Panc1 (cell line): ENCODE measurements around the gene RRAS2. TPM values are rescaled to one million over a fixed set of nuclear protein-coding genes. Genes with fewer than 3 reads are reported as not detected.
"Not testable (repeated sequence)": the region's sequence is repeated elsewhere in the genome, so short reads cannot be mapped to it uniquely, and the experiment has no call there.

ENCODE experiments used
- ATAC-seq: fragments of 200-7000 bp; cut with Tn5 transposase; 2 replicates; pipeline ENCODE4 v1.9.1; 2020; ENCODE audit warnings: mild to moderate bottlenecking, moderate library complexity
- BruUV-seq: library from RNA; stranded (reverse); fragments of 400-500 nt; replicated peaks from 2 replicates; lab custom pipeline; 2021; lab: Mats Ljungman, UMichigan
- CTCF ChIA-PET: fragments of 300-600 bp; sonication (Branson Sonifier 250); formaldehyde crosslinking; loops from one replicate; lab custom pipeline; 2022; ENCODE audit warnings: antibody characterized with exemption; lab: Charles Lee
- POLR2A ChIA-PET: fragments of 300-600 bp; sonication (Branson Sonifier 250); formaldehyde crosslinking; loops from one replicate; lab custom pipeline; 2022; ENCODE audit warnings: antibody characterized with exemption; lab: Charles Lee
- DNase-seq: peaks from one replicate; pipeline ENCODE4 v3.0.0-alpha.2; 2010; ENCODE audit warnings: low read depth, low spot score
- H3K27ac ChIP-seq: 2 replicates; pipeline ENCODE4 v1.5.1; 2011; ENCODE audit warnings: mild to moderate bottlenecking, low read length, inconsistent platforms
- H3K27me3 ChIP-seq: fragments of 200-500 bp; sonication (Bioruptor generic); 2 replicates; pipeline ENCODE4 v1.6.0; 2014; ENCODE audit warnings: low read length, inconsistent platforms; ENCODE audit not compliant: control insufficient read depth, insufficient read depth
- H3K36me3 ChIP-seq: fragments of 200-500 bp; sonication (Bioruptor generic); 2 replicates; pipeline ENCODE4 v1.5.1; 2014; ENCODE audit warnings: inconsistent platforms, mild to moderate bottlenecking, low read length, moderate library complexity; ENCODE audit not compliant: control insufficient read depth, insufficient read depth
- H3K4me1 ChIP-seq: 2 replicates; pipeline ENCODE4 v1.5.1; 2011; ENCODE audit warnings: inconsistent platforms, mild to moderate bottlenecking, low read length, moderate library complexity; ENCODE audit not compliant: control insufficient read depth, insufficient read depth
- H3K4me3 ChIP-seq, 2 experiments: 2 replicates each; pipeline ENCODE4 v1.5.1; 2011 to 2012; ENCODE audit warnings: low read depth in 2 of 2, low read length in 2 of 2, mild to moderate bottlenecking in 2 of 2, inconsistent platforms in 1 of 2, moderate library complexity in 1 of 2
- H3K9me3 ChIP-seq: fragments of 200-500 bp; sonication (Bioruptor generic); 2 replicates; pipeline ENCODE4 v1.5.1; 2014; ENCODE audit warnings: low read depth, mild to moderate bottlenecking, inconsistent platforms, low read length, moderate library complexity; ENCODE audit not compliant: control insufficient read depth, insufficient read depth
- CTCF ChIP-seq: fragments of 450-650 bp; IDR thresholded peaks from 2 replicates; pipeline ENCODE4 v1.5.1; 2017; ENCODE audit warnings: mild to moderate bottlenecking
- POLR2AphosphoS5 ChIP-seq: IDR thresholded peaks from 2 replicates; pipeline ENCODE4 v1.6.1; 2012; ENCODE audit warnings: mild to moderate bottlenecking, low read depth, low read length, moderate library complexity
- REST ChIP-seq, 2 experiments: IDR thresholded peaks; 2 replicates each; pipeline ENCODE4 v1.6.1; 2011 to 2012; ENCODE audit warnings: low read depth in 2 of 2, control low read depth in 1 of 2, low read length in 1 of 2, mild to moderate bottlenecking in 1 of 2, moderate library complexity in 1 of 2; ENCODE audit not compliant: insufficient read depth in 1 of 2
- SIN3A ChIP-seq: IDR thresholded peaks from 2 replicates; pipeline ENCODE4 v1.6.1; 2012; ENCODE audit warnings: low read depth, mild to moderate bottlenecking, low read length, moderate library complexity, borderline replicate concordance; ENCODE audit not compliant: insufficient read depth
- TCF7L2 ChIP-seq: IDR thresholded peaks from 2 replicates; pipeline ENCODE4 v1.6.1; 2011; ENCODE audit warnings: mild to moderate bottlenecking, low read depth, low read length, inconsistent platforms
- in situ Hi-C: cut with HindIII; loops from 2 replicates; pipeline ENCODE4 v1.10.0; 2016; ENCODE audit warnings: low sequenced_read_pairs, low pct_unique_long_range_greater_than_20kb
- intact Hi-C: fragments of 100-400 bp; cut with micrococcal nuclease; formaldehyde crosslinking; loops from one replicate; pipeline ENCODE4 v1.10.0; 2022; ENCODE audit not compliant: unreplicated experiment
- total RNA-seq: library from RNA; stranded (reverse); gene quantifications from one replicate; pipeline ENCODE4 v1.2.1, GENCODE V29; 2021; ENCODE audit not compliant: unreplicated experiment

RRAS2 gene
- total RNA-seq, 1 experiment from 2014 or later: 58.4 TPM

- H3K4me3 ChIP-seq, H3K27ac ChIP-seq, intact Hi-C loops, H3K27me3 ChIP-seq, in situ Hi-C loops, DNase-seq, BruUV-seq, POLR2A ChIA-PET, H3K4me1 ChIP-seq, H3K9me3 ChIP-seq, ATAC-seq, H3K36me3 ChIP-seq: not testable (repeated sequence)
- CTCF ChIA-PET: interaction anchor here (0.5 to 0.7 kb wide), 3 partner anchors 14 to 631 kb away, joined by 3 to 14 read pairs (median 9); no protein-coding TSS in a partner anchor
These were observed 14.0 kb downstream of the RRAS2 start for GRCh38 chr11:14345016-14345415.

GRCh38 chr11:14342906-14343305, 16.1 kb downstream of the RRAS2 start:
- intact Hi-C loops (no loop called here), in situ Hi-C loops (no loop called here)
- no peak overlapping the region for H3K4me3 ChIP-seq
- peaks cover 8% of the 10 kb centered on the region; the same call in 1 of the 2 replicates for H3K9me3 ChIP-seq
- DNase-seq (no peak), ATAC-seq (no peak)
- no peaks in the 10 kb centered on the region for H3K27me3 ChIP-seq
- 0 out of 2 replicates have a peak, but pooled peaks cover 2% of the 10 kb centered on the region for H3K4me1 ChIP-seq
- no peak overlapping the region for H3K27ac ChIP-seq
- ChIA-PET CTCF (no interaction called here), POLR2A (interaction anchor here (0.7 kb wide), 1 partner anchor 10 kb away, joined by 3 read pairs; no protein-coding TSS in a partner anchor)
- TF ChIP-seq REST (IDR thresholded peaks at IDR 0.05; ENCODE audit: insufficient read depth in 1 of 2, low read depth in 2 of 2, low read length in 1 of 2): no peak
- no peak for TF ChIP-seq SIN3A
- no peak for TF ChIP-seq CTCF
- no peak for TF ChIP-seq TCF7L2
- TF ChIP-seq POLR2AphosphoS5: no peak
- H3K36me3 ChIP-seq: no peaks in the 10 kb centered on the region
- BruUV-seq: no TSS peak

GRCh38 chr11:14341968-14342367, 17.0 kb downstream of the RRAS2 start:
- in situ Hi-C loops: no loop called here
- ATAC-seq (no peak), DNase-seq (no peak)
- intact Hi-C loops: no loop called here
- ChIA-PET POLR2A (no interaction called here), CTCF (no interaction called here)
- no peak overlapping the region for H3K27ac ChIP-seq
- peaks cover 15% of the 10 kb centered on the region for H3K9me3 ChIP-seq
- no peaks in the 10 kb centered on the region for H3K36me3 ChIP-seq
- H3K27me3 ChIP-seq: no peaks in the 10 kb centered on the region
- TF ChIP-seq SIN3A (no peak), TCF7L2 (no peak), CTCF (no peak)
- no TSS peak for BruUV-seq
- H3K4me1 ChIP-seq: 0 out of 2 replicates have a peak, but pooled peaks cover 2% of the 10 kb centered on the region
- no peak overlapping the region for H3K4me3 ChIP-seq
